Measurements from ENCODE around the gene ATP11A.

ATP11A gene

DNA sequence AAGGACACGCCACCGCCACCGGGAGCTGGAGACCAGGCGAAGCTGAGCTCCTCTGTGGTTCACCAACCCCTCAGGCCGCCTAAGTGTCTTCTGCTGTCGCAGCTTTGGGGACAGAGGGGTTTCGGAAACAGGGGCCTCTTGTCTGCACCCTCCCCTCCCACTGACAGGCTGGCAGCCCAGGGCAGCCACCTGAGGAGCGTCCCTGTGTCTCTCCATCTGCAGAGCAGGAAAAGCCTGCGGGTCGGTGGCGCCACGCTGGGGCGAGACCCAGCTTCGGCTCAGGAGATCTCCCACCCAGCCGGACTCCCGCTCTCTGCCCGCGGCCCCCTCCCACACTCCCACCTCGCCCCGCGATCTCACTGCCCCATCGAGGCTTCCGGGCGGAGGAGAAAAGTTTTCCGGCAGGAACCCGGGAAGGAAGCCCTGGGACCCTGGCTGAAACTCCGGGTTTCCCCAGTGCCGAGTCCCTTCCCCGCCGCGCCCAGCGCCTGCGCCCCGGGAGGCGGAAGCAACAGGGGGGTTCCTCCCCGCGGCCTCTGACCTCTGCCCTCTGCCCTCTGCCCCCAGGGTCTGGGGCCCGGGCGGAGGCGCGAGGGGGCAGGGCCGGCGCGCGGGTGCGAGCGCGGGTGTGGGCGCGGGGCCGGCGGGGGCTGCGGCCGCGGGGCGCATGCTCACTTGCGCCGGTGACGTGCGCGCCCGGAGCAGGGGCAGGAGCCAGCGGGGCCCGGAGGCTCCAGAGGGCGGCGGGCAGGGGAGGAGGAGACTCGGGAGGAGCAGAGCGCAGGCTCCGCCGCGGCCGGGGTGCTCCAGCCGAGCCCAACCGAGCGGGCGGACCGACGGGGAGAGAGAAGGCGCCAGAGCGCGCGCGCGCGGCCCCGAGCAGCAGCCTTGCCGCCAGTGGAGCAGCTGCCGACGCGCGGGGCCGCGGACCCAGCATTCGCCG is at the start of gene ATP11A:
Gene ATP11A, plus strand, starts transcription at position 736 of the 943 bp plus-strand sequence. CDS start 379 bp downstream, outside the sequence.
- DNase-seq (ENCODE audit: low read depth) = peak; percentile 86

DNA sequence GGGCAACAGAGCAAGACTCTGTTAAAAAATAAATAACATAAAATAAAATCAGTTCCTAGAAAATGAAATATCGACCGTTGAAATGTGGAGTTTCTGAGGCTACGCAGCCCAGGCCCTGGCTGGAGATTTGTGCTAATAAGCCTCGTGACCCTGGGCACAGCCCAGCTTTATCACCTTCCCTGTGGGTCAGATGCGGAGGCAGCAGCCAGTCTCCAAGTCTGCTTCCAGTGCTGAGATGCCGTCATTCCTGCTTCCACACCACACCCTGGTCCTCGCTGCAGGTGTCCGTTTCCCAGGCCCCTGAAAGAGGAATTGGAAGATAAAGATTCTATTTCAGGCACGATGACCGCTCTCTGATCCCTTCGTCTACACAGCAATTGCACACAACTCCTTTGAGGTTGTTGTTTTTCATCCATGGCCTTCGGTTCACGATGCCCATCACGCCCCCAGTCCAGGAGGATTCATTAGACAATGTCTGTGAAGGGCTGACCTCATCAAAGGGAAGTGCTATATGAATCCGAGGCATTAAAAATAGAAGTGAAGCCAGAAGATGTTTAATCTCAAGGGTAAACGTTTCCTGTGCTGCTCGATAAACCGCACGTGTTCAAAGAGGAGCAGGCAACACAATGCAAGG is 48.3 kb upstream of the ATP11A start:
- DNase-seq (ENCODE audit: low read depth) = no peak

DNA sequence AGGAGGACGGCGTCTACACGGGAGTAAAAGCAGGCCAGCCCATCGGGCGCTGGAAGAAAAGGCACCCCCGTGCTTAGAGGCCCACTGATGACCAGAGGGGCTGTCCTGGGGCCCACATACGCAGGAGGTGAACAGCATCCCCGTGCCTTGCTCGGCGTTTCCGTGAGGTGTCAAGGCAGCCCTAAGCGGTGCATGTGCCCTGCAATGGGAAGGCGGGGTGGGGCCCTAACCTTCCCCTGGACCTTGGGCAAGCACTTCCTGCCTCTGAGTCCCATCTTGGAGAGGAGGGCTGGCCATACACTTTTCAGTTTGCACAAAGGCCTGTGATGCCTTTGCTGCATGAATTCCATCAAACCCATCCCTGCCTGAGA is 47.8 kb upstream of the ATP11A start:
- no peak for DNase-seq (ENCODE audit: low read depth)

DNA sequence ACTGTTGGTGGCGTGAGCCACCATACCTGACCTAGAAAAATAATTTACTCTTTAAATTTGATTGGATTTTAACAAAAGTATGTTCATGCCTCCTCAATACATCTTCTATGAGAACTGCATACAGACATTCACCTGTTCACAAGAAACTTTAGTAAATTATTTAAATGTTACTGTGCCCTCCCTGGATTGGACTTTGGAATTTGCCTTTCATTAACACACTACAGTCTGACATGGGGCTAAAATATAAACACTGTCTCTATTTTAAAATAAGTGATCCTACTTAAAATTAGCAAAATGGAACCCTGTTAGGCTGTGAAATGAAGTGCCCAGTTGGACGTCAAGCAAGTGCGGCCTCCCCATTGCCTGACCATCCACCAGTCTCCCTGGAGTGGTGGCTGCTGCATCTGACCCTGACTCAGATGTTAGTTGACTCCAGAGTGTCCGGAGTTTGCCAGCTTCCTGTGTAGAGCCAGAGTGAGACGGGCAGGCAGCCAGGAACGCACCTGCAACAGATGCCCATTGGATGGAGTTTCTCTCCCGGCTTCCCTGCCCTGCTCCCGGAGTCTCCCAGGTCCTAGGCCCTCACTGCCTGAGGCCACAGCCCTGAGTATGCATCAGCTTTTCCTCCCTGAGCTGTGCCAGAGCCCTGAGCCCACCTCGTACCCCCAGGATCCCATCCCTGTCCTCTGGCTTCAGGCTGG is 45.9 kb upstream of the ATP11A start:
- DNase-seq (ENCODE audit: low read depth) = no peak

DNA sequence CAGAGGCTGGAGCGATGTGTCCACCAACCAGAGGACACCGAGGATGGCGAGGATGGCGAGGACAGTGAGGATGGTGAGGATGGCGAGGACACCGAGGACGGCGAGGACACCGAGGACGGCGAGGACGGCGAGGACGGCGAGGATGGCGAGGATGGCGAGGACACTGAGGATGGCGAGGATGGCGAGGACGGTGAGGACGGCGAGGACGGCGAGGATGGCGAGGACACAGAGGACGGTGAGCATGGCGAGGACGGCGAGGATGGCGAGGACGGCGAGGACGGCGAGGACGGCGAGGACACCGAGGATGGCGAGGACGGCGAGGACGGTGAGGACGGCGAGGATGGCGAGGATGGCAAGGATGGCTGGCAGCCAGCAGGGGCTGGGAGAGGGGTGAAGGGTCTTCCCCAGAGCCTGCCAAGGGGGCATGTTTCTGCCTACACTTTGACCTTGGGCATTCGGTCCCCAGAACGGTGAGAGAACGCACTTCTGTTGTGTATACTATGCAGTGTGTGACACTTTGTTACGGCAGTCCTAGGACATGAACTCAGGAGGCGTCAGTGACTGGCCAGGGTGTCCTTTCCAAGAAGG is 44.4 kb upstream of the ATP11A start:
- no peak for DNase-seq (ENCODE audit: low read depth)

DNA sequence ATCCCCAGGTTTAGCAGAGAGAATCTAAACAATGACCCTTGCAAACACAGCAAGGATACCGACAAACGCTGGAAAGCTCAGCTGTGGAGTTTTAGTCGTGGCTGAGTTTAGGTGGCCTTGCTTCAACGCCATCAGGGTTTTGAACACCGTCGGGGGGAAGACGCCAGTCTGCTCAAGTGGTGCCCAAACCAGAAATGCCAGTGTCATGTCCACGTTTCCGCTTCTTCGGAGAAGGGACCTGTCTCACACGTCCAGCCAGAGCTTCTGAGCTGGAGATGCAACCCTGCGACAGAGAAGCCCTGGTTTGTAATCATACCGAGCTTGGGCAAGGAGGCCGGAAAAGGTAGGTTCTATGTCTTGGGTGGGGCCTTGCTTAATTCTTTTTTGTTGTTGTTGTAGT is 42.6 kb upstream of the ATP11A start:
- no peak for DNase-seq (ENCODE audit: low read depth)

DNA sequence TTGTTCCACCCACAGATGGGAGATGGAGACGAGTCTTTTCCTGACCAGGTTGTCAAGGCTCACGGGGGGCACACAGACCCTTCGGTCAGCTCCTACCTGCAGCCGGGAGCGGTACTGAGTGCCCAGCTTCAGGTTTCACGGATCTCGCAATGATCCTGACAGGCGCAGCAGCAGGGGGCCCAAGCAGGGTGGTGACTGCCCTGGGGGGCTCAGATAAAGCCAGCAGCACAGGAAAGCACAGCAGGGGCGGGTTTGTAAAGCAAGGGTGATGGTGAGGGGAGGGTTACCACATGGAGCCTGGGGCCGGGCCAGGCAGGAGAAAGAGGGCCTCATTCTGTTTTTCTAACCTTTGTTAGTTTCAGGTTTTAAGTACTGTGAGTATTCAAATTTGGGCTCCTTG is 41.7 kb upstream of the ATP11A start:
- no peak for DNase-seq (ENCODE audit: low read depth)

DNA sequence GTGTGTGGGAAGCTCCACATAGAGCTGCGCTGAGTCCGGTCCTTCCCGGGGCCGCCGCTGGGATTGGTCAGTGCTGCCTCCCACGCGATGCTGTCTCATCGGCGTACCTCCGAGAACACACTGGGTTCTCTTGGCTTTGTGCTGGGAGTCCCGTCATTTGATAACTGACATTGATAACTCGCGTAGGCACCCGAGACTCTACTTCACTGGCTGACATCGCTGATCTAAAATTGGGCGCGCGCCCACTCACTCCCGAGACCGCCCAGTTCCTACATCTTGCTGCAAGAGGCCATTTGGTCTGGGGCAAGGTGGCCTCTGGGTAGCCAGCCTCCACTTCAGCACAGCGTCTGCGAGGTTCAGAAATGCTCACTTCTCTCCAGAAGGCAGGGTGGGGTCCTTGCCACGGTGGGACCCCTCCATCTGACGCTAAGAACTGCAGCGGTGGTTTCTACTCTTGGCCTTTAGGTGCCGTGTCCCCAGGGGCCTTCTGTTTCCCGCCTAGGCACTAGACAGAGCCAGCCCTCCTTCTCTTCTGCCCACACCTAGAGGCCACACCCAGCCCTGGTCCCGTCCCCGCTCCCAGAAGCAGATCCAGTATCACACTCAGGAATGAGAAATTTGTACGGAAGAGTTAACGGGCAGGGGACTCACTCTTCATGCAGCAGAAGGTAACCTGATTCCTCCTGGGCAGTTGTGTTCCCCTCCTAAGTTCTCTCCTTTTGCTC is 40.7 kb upstream of the ATP11A start:
- DNase-seq (ENCODE audit: low read depth) = no peak

DNA sequence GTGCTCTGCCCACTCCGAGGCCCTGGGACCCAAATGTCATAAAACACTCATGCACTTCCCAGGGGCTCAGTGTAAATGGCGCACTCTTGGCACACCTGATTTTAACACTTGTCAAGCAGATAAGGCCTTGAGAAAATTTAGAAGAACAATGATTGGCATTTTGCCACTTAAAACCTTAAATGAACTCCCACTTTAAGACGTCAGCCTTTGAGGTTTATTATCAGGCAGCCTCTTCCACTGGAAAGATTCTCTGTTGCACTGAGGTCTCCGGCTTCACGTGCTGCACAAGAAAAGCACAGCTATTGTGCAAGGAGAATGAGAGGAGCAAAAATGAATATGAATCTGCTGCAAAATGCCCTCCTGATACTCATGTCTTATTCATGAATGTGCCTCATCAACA is 38.5 kb upstream of the ATP11A start:
- DNase-seq (ENCODE audit: low read depth) = no peak

DNA sequence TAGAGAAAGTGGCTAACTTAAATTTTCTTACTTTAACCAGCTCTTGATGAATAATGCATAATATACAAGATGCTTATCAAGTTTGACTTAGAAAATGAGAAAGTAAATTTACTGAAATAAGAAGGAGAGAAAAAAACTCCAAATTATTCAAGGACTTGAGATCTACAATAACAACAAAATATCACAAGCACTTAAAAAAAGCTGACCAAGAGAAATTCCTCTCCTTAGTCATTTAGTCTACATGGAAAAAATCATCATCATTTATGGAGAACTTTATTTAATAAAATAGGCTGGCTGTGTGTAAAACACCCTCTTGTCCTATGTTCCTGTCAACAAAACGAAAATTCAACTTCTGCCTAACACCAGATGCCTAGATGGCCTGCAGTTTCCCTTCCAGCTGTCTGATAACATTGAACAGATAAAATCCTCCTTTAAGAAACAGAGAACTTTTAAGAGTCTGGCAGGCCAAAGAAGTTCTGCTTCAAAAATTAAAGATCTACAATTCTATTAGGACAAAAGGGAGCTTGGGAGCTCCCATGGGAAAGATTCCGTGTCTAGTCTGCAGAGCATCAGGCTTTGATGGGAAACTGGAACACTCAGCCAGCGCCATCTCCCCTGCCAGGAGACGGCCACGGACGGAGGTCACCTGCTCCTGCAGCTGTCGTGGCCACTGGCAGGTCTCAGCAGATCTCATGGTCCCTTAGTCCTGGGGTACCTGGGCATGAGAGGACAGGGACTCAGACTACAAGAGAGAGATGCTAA is 37.9 kb upstream of the ATP11A start:
- DNase-seq (ENCODE audit: low read depth) = no peak

DNA sequence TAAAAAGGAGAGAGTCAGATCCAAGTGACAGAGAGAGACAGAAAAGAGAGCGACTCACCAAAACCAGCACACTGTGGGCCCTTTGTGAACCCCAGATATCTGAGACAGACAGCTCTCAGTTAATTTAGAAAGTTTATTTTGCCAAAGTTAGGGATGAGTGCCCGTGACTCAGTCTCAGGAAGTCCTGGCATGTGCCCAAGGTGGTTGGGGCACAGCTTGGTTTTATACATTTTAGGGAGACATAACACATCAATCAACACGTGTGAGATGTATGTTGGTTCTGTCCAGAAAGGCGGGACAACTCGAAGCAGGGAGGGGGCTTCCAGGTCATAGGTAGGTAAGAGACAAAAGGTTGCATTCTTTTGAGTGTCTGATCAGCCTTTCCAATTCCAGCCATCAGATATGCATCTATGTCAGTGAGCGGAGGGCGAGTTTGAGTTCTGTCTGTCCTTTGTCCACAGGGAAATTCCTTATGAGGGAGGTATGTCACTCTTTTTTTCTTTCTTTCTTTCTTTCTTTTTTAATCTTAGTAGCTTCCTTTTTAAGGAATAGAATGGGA is 37.2 kb upstream of the ATP11A start:
- DNase-seq (ENCODE audit: low read depth) = no peak

DNA sequence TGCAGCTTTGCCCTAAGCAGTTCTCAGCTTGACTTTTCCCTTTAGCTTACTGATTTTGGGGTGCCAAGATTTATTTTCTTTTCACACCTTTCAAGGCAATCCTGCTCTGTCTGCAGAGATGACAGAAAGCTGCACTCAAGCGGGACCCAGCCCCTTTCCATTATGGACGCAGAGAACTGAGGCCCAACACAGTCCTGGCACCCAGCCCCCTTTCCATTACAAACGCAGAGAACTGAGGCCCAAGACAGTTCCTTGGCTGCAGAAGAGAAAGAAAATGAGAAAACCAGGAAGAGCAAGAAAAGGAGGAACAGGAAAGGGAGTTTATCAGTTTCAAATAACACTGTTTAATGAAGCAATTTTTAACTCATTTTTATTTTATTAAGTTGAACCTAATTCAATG is 36.8 kb upstream of the ATP11A start:
- DNase-seq (ENCODE audit: low read depth) = no peak

DNA sequence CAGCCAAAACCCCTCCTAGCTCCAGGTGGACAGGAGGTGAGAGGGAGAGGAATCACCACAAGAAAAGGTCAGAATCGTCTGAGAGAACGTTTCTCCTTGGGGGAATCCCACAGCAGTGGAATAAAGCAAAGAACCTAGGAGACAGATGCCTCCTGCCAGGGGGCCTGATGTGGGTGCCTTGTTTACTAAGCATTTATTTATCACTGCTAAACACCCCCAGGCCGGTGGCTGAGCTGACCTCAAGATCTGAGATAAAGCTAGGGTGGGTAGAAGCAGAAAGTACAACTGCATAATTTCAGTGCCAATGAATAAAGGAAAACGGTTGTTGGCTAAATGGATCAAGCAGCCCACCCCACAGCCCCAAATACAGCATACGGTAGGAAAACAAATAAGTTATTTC is 33.9 kb upstream of the ATP11A start:
- no peak for DNase-seq (ENCODE audit: low read depth)

DNA sequence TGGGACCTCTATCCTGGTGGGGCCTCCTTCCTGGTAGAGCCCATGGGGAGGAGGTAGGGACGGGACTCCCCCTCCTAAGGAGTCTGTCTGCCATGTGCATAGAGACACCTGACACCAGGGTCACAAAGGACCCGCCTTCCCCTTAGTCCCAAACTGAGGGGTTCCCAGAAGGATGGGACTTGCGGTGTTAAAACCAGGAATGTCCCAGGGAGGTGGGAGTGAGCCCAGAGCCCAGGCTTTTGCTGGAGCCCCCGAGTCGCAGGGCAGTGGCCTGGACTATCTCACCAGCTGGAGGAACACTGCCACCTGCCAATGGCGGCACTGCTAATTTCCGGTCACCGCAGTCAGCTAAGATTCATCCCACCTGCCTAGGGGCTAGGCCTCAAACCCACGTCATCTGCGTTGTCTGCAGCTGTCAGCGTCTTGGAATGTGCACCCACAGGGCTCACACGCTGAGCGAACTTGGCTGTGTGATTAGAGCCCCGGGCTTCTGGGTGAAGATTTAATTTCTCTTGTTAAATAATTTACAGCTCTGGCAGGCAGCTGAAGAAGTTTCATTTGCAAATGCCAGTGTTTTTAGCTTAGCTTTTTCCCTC is 31.9 kb upstream of the ATP11A start:
- DNase-seq (ENCODE audit: low read depth) = peak; percentile 39

DNA sequence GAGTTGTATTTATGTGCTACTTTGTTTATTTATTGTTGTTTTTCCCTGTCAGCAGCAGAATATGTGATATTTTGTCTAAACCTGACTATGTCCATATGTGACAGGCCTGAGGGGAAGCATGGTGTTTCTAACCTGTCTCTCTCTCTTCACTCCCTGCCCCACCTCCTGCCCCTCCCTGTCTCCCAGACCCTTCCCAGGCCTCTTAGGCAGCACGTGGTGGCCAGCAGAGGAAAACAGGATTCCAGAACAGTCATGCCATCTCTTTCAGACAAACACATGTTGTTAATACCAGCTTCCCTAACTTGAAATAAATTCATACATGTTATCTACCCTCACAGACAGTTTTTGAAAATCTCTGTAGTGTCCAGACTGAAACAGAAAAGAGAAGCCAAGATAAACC is 31.0 kb upstream of the ATP11A start:
- no peak for DNase-seq (ENCODE audit: low read depth)

DNA sequence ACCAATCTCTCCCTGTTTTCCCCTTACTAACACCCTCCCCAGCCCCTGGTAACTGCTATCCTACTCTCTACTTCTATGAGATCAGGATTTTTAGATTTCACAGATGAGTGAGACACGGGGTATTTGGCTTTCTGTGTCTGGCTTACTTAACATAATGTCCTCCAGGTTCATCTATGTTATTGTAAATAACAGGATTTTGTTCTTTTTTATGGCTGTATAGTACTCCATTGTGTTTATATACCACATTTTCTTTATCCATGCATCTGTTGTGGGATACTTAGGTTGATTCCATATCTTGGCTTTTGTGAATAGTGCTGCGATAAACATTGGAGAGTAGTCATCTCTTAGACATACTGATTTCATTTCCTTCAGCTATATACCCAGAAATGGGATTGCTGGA is 28.5 kb upstream of the ATP11A start:
- no peak for DNase-seq (ENCODE audit: low read depth)

DNA sequence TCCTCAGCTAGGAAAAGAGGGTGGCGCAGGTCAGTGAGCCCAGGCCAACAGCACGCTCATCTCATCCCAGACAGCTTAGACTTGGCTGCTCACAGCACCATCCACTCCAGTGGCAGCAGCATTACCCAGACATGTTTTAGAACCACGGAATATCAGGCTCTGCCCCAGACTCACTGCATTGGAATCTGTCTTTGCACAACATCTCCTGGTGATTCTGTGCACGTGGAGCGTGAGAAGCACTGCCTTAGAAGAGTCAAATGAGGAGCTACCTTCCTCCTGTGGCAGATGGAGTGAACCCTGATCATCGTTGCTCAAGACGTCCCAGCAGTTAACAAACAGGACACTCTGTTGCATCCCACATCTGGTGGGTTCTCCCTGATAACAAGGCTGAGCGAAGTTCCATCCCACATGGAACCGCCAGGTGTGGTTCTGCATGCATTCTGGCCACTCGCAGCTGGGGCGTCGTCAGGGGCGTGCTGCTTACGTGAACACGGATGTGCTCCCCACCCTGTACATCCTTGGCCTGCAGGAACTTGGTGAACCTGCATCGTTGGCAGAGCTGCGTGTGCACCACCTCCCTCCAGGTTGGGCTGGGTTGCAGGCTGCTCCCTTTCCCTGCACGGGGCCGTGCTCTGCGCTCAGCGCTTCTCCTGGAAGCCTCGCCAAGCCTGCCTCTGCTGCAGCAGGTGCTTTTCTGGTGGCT is 25.2 kb upstream of the ATP11A start:
- no peak for DNase-seq (ENCODE audit: low read depth)

DNA sequence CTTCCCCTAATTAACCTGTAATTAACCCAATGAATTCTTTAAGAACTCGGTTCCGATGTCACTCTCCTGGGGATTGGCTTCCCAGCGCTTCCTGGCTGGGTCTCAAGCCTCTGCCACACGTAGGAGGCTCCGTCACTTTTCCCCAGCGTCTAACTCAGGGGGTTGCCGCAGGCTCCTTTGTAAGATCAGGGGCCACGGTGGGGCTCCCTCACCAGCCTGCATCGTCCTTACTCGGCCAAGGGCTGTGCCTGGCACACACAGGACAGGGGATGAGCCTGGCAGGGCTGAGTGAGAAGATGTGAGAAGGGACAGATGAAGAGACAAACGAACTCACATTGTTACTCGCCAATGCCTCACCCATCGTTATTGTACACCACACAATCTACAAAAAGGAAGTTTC is 20.9 kb upstream of the ATP11A start:
- DNase-seq (ENCODE audit: low read depth) = no peak

DNA sequence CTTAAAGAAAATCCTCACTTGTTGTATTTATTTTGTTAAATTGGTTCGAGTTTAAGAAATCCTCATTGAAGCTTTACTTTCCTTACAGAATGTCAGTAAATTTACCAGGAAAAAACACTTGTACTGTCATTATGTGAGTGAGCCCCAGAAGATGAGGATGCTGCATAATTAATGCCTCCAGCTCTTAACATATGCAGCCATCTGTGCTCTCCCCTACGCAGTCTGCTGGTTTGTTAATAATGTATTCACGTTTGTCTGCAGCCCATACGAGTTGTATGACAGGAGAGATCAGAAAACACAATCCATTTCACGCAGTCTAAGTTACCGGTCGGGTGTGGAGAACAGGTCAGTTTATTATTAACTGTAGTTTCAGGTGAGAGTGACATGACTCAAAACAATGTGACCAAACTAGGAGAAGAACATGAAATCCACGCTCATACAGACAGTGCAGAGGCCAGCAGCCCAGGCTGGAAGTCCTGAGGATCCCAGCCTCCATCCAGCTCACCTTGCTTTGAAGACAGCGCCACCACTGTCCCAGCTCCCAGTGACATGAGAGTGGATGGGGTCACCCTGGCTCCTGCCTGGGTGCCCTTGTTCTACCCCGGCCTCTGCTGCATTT is 19.8 kb upstream of the ATP11A start:
- DNase-seq (ENCODE audit: low read depth) = no peak

All from GM04504 (cell line).